ENCODE results near the gene SLC25A20. TPM values are rescaled to one million over a fixed set of nuclear protein-coding genes. Genes with fewer than 3 reads are reported as not detected.

The SLC25A20 gene
- total RNA-seq, 1 donor from 2014 or later, result 19.0 TPM

DNA sequence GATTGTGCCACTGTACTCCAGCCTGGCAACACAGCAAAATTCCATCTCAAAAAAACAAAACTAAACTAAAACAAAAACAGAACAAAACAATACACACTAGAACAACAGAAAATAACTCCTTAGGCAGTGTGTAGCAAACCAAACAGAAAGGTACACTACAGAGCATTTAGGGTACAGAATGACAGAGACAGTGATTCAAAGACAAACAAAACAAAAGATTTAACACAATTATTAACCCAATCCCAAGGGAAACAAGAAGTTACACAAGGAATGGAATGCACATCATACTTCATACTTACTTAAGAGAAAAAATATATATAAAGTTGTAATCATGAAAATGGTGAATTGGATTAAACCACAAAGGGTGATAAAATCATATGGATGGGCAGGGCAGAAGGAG lies 12.9 kb downstream of the SLC25A20 start:
- intact Hi-C loops (cut with micrococcal nuclease), result no loop called here
- peaks cover 18% of the 10 kb centered on the region for H3K36me3 Mint-ChIP-seq (ENCODE audit: low read depth)
- H3K4me3 Mint-ChIP-seq (ENCODE audit: low read depth), result no peak overlapping the region
- H3K9me3 Mint-ChIP-seq, result no peaks in the 10 kb centered on the region
- no peak overlapping the region for H3K27ac Mint-ChIP-seq
- H3K27me3 Mint-ChIP-seq (ENCODE audit: low read depth), result no peaks in the 10 kb centered on the region
- peaks cover 2% of the 10 kb centered on the region for H3K4me1 Mint-ChIP-seq (ENCODE audit: low read depth)
- no peak for DNase-seq (ENCODE audit: low spot score)

DNA sequence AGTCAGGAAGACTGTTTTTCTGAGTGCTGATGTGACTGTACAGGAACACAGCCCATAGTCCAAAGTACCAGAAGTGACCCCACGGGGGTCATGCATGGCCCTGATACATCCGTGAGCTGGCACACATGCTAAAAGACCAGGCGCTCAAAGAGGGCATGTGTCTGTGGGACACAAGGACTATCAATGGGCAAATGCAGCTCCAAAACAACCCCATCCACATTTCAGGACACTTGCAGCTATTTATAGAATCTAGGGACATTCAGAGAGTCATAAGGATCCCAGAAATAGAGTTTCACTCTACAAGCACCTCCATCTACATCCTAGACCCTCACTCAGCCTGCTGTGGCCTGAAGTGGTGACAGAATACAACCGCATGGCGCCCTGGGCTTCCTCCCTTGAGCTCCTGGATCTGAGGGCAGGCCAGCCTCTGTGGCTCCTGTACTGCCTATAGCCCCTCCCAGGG lies 17.0 kb downstream of the SLC25A20 start:
- no peak overlapping the region for H3K27ac Mint-ChIP-seq
- peaks cover 18% of the 10 kb centered on the region for H3K36me3 Mint-ChIP-seq (ENCODE audit: low read depth)
- no peak overlapping the region for H3K4me3 Mint-ChIP-seq (ENCODE audit: low read depth)
- intact Hi-C loops (cut with micrococcal nuclease), result no loop called here
- H3K9me3 Mint-ChIP-seq, result no peaks in the 10 kb centered on the region
- H3K4me1 Mint-ChIP-seq (ENCODE audit: low read depth), result peaks cover under 1% of the 10 kb centered on the region
- DNase-seq (ENCODE audit: low spot score), result no peak
- no peaks in the 10 kb centered on the region for H3K27me3 Mint-ChIP-seq (ENCODE audit: low read depth)

DNA sequence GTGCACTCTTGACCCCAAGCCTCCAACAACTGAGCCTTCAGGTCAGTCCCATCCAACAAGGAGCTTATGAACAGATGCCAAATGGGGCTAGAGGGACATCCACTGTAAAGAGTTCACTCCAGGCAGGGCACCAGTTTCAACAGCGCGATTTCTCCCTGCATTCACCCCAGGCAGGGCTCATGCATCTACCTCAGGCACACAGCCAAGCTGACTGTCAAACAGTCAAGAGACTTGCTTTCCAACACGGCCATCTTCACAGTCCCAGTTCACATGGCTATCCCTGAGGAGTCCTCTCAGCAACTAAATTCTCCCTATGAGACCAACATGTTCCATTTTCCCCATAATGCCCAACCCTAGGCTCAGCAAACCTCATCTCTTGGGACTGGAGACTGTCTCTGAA lies 17.7 kb downstream of the SLC25A20 start:
- Mint-ChIP-seq H3K27me3 (ENCODE audit: low read depth) (no peaks in the 10 kb centered on the region), H3K9me3 (no peaks in the 10 kb centered on the region), H3K4me3 (ENCODE audit: low read depth) (no peak overlapping the region), H3K4me1 (ENCODE audit: low read depth) (no peaks in the 10 kb centered on the region), H3K27ac (no peak overlapping the region), H3K36me3 (ENCODE audit: low read depth) (peaks cover 18% of the 10 kb centered on the region)
- intact Hi-C loops (cut with micrococcal nuclease), result no loop called here
- no peak for DNase-seq (ENCODE audit: low spot score)

DNA sequence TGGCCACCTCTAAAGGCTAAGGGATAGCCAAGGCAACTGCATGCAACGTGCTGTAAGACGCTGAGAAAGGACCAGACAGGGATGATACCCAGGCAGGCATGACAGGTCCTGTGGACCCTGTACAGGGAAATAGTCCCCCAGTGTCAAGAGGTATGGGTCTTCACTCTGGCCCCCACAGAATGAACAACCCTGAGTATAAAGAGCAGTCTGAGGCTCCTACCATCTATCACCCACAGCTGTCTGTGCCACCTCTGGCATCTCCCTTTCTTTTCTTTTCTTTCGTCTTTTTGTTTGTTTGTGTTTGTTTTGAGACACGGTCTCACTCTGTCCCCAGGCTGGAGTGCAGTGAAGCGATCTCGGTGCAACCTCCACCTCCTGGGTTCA lies 18.7 kb downstream of the SLC25A20 start:
- no peak overlapping the region for H3K27ac Mint-ChIP-seq
- H3K4me3 Mint-ChIP-seq (ENCODE audit: low read depth), result no peak overlapping the region

DNA sequence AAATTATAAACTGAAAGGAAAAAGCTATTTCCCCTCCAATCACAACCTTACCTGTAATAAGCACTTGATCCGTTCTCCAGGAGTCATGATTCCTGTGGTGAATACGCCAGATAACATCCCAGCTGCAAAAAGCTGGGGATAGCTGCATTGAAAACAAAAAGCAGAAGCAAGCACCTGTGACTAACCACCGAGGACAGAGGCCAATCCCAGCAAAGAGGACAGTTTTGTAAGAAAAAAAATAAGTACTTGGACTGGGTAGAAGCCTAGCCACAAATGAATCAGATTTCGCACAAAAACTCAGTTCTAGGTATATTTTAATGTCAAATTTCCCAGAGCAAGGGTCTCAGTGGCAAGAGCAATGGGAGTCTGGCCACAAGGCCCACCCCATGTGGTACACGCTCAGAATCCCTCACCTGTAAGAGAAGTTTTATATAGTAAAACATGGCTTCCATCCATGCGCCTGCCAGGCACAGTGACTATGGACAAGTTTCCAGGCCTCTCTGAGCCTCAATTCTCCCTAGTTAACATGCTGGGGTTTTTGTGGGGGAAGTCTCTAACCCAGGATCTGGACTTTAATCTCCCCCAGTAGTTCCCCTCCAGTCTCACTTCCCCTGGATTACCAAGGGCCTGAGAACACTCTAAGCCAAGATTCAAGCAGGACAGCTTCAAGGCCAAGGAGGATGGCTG lies 19.2 kb downstream of the SLC25A20 start:
- intact Hi-C loops (cut with micrococcal nuclease), result no loop called here
- H3K4me3 Mint-ChIP-seq (ENCODE audit: low read depth), result no peak overlapping the region
- H3K27me3 Mint-ChIP-seq (ENCODE audit: low read depth), result no peaks in the 10 kb centered on the region
- no peaks in the 10 kb centered on the region for H3K9me3 Mint-ChIP-seq
- no peak overlapping the region for H3K27ac Mint-ChIP-seq
- no peaks in the 10 kb centered on the region for H3K4me1 Mint-ChIP-seq (ENCODE audit: low read depth)
- peaks cover 13% of the 10 kb centered on the region for H3K36me3 Mint-ChIP-seq (ENCODE audit: low read depth)
- DNase-seq (ENCODE audit: low spot score), result no peak

More for the DNA sequence above, 18.7 kb downstream of the SLC25A20 start:
- no peak for DNase-seq (ENCODE audit: low spot score)
- H3K36me3 Mint-ChIP-seq (ENCODE audit: low read depth), result peaks cover 18% of the 10 kb centered on the region
- H3K9me3 Mint-ChIP-seq, result no peaks in the 10 kb centered on the region
- H3K27me3 Mint-ChIP-seq (ENCODE audit: low read depth), result no peaks in the 10 kb centered on the region
- intact Hi-C loops (cut with micrococcal nuclease), result no loop called here
- no peaks in the 10 kb centered on the region for H3K4me1 Mint-ChIP-seq (ENCODE audit: low read depth)

DNA sequence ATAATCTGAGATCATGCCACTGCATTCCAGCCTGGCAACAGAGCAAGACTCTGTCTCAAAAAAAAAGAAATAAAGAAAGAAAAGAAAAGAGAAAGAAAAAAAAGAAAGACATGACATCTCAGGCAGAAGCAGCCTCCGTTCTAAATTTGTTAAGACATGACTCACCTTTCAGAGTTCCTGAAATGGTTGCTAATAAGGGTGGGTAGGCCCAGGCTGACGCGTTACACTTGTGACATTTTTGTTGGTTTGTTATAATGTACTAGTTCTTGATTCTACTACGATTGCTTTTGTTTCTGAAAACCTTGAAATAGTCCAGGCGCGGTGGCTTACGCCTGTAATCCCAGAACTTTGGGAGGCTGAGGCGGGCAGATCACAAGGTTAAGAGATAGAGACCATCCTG lies 21.0 kb downstream of the SLC25A20 start:
- Mint-ChIP-seq H3K4me3 (ENCODE audit: low read depth) (no peak overlapping the region), H3K9me3 (no peaks in the 10 kb centered on the region)

DNA sequence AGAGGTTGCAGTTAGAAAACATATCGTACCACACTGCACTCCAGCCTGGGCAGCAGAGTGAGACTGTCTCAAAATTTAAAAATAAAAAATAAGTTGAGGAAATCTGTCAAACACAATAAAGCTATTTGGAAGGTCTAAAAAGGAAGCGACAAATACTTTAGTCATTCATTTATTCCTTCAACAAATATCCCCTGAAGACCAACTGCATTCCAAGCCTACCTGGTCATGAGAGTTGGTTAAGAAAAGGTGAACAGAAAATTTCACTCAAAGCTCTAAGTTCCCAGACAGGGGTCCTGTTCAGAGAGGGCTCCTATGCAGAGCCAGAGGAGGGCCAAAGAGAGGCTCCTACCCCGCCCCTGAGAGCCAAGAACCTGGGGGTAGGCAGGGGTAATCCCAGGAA lies 35.6 kb downstream of the SLC25A20 start:
- no peaks in the 10 kb centered on the region for H3K4me1 Mint-ChIP-seq (ENCODE audit: low read depth)
- intact Hi-C loops (cut with micrococcal nuclease), result no loop called here
- H3K27ac Mint-ChIP-seq, result no peak overlapping the region
- no peaks in the 10 kb centered on the region for H3K9me3 Mint-ChIP-seq
- H3K4me3 Mint-ChIP-seq (ENCODE audit: low read depth), result no peak overlapping the region
- no peak for DNase-seq (ENCODE audit: low spot score)
- H3K36me3 Mint-ChIP-seq (ENCODE audit: low read depth), result peaks cover 22% of the 10 kb centered on the region
- H3K27me3 Mint-ChIP-seq (ENCODE audit: low read depth), result no peaks in the 10 kb centered on the region

More for the DNA sequence above, 21.0 kb downstream of the SLC25A20 start:
- no peaks in the 10 kb centered on the region for H3K27me3 Mint-ChIP-seq (ENCODE audit: low read depth)
- no peak overlapping the region for H3K27ac Mint-ChIP-seq
- H3K4me1 Mint-ChIP-seq (ENCODE audit: low read depth), result no peaks in the 10 kb centered on the region
- intact Hi-C loops (cut with micrococcal nuclease), result no loop called here
- DNase-seq (ENCODE audit: low spot score), result no peak
- H3K36me3 Mint-ChIP-seq (ENCODE audit: low read depth), result peaks cover 9% of the 10 kb centered on the region

DNA sequence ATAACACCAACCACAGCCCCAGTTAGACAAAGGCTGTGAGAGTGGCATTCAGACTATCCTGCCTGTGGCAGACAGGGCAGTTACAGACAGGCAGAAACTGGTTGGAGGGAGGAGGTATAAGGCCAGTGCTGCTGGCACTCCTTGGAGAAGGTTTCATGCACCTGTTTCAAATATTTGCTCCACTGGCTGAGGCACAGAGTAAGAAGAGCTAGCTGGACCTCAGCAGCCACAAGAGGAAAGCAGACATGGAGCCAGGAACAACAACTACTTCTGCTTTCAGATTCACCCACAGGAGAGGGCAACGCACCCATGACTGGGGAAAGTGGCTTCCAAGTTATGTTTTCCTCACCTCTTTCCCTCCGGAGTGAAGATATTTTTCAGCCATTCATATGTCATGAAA lies 39.5 kb downstream of the SLC25A20 start:
- intact Hi-C loops (cut with micrococcal nuclease), result no loop called here
- H3K9me3 Mint-ChIP-seq, result no peaks in the 10 kb centered on the region
- no peaks in the 10 kb centered on the region for H3K27me3 Mint-ChIP-seq (ENCODE audit: low read depth)
- peaks cover 27% of the 10 kb centered on the region for H3K36me3 Mint-ChIP-seq (ENCODE audit: low read depth)
- peaks cover 5% of the 10 kb centered on the region for H3K4me1 Mint-ChIP-seq (ENCODE audit: low read depth)
- H3K27ac Mint-ChIP-seq, result no peak overlapping the region
- H3K4me3 Mint-ChIP-seq (ENCODE audit: low read depth), result no peak overlapping the region
- no peak for DNase-seq (ENCODE audit: low spot score)

DNA sequence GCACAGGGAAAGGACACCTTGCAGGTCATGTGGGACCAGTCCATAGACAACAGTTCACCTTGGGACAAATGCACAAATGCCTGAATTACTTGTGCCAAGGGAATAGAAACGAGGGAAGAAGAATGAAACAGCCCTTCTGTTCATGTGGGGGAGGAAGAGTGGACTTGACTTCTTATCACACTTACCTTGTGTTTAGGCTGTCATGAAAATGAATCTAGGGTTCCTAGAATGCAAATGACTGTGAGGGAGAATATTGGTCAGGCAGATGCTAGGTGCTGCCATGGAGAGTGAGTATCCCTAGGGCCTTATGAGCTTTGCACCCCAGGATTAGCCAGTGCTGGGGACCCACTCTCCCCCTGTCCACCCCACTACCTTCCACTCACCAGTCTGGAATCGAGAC lies 40.0 kb downstream of the SLC25A20 start:
- Mint-ChIP-seq H3K4me1 (ENCODE audit: low read depth) (peaks cover 5% of the 10 kb centered on the region), H3K27ac (no peak overlapping the region), H3K4me3 (ENCODE audit: low read depth) (no peak overlapping the region), H3K36me3 (ENCODE audit: low read depth) (peaks cover 27% of the 10 kb centered on the region), H3K9me3 (no peaks in the 10 kb centered on the region), H3K27me3 (ENCODE audit: low read depth) (no peaks in the 10 kb centered on the region)
- intact Hi-C loops (cut with micrococcal nuclease), result no loop called here
- DNase-seq (ENCODE audit: low spot score), result no peak

DNA sequence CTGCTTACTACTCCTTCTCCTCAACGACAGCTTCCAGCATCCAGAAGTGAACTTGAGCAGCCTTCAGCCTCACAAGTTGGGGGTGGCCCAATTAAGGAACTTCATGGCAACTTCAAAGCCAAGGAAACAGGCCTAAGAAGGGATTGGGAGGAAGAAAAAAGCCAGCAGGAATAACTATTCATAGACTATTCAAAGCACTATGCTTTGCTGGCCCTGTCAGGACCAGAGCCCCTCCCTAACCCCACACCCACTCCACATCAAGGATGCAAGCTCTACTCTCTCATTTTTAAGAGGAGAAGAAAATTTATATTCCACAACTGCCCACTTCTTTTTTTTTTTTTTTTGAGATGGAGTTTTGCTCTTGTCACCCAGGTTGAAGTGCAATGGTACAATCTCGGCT lies 41.0 kb downstream of the SLC25A20 start:
- no peak overlapping the region for H3K4me3 Mint-ChIP-seq (ENCODE audit: low read depth)
- intact Hi-C loops (cut with micrococcal nuclease), result no loop called here
- H3K27me3 Mint-ChIP-seq (ENCODE audit: low read depth), result no peaks in the 10 kb centered on the region
- DNase-seq (ENCODE audit: low spot score), result no peak
- H3K27ac Mint-ChIP-seq, result no peak overlapping the region
- no peaks in the 10 kb centered on the region for H3K9me3 Mint-ChIP-seq
- peaks cover 26% of the 10 kb centered on the region for H3K36me3 Mint-ChIP-seq (ENCODE audit: low read depth)
- peaks cover 5% of the 10 kb centered on the region for H3K4me1 Mint-ChIP-seq (ENCODE audit: low read depth)

DNA sequence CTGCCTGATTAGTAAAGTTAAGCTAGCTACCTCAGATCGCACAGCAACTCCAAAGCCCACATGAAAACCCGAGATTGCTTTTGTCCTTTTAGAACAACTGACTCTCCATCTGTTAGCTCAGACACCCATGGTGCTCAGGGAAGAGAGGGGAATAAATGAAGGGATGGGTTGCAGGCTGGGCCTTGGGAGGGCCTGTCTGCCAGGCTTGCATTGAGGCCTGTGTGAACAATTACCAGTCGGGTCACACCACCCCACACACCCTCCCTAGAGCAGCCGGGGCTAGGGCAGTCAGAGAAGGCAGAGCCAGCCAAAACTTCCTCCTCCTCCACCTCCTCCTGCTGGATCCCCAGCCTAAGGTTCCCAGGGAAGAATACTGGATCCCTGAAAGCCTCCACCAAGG lies 42.2 kb downstream of the SLC25A20 start:
- Mint-ChIP-seq H3K4me3 (ENCODE audit: low read depth) (no peak overlapping the region), H3K4me1 (ENCODE audit: low read depth) (peaks cover 5% of the 10 kb centered on the region), H3K9me3 (no peaks in the 10 kb centered on the region), H3K27me3 (ENCODE audit: low read depth) (no peaks in the 10 kb centered on the region), H3K36me3 (ENCODE audit: low read depth) (peaks cover 18% of the 10 kb centered on the region), H3K27ac (no peak overlapping the region)
- no peak for DNase-seq (ENCODE audit: low spot score)
- intact Hi-C loops (cut with micrococcal nuclease), result no loop called here

DNA sequence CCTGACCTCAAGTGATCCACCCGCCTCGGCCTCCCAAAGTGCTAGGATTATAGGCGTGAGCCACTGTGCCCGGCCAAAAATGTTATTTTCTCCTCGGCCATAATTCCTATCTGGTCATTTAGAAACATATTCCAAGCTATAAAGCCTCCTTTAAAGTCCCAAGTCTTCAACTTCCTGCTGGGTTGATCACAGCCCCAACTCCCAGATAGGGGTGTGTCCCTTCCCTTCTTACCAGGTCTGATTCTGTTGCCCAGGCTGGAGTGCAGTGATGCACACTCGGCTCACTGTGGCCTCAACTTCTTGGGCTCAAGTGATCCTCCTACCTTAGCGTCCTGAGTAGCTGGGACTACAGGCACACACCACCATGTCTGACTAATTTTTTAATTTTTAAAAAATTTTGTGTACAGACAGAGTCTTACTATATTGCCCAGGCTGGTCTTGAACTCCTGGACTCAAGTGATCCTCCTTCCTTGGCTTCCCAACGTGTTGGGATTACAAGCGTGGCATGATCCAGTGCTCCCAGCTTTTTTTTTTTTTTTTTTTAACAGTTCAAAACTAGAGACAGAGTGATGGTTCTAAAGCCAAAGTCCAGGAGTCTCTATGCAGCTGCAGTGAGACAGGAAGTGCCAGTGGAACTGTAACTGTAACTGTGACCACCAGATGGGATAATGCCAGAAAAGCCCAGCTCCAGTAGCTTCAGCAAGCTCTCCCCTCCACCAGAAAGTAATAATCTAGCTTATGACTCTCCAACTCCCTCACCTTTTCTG lies 42.8 kb downstream of the SLC25A20 start:
- Mint-ChIP-seq H3K36me3 (ENCODE audit: low read depth) (peaks cover 18% of the 10 kb centered on the region), H3K27me3 (ENCODE audit: low read depth) (no peaks in the 10 kb centered on the region), H3K27ac (no peak overlapping the region), H3K4me1 (ENCODE audit: low read depth) (peaks cover 5% of the 10 kb centered on the region), H3K9me3 (no peaks in the 10 kb centered on the region), H3K4me3 (ENCODE audit: low read depth) (no peak overlapping the region)
- intact Hi-C loops (cut with micrococcal nuclease), result no loop called here
- DNase-seq (ENCODE audit: low spot score), result no peak

DNA sequence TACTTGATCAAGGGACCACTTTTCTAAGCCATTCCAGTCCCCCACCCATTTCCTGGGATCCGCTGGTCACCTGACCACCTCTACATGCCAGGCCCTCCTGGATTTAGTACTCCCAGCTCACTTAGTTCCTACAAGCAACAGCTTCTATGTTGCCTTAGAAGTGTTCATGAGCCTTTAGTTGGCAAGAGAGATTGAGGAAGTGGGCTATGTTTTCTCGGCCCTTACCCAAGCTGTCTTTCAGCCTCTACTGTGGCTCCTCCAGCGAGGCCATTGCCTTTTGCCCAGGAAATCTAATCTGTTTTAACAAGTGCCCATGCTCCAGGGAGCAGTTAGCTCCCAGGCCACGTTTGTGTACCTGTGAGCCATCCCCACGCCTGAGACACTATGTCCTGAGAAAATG lies 46.5 kb downstream of the SLC25A20 start:
- intact Hi-C loops (cut with micrococcal nuclease), result no loop called here
- Mint-ChIP-seq H3K27ac (no peak overlapping the region), H3K36me3 (ENCODE audit: low read depth) (peaks cover 6% of the 10 kb centered on the region), H3K27me3 (ENCODE audit: low read depth) (no peaks in the 10 kb centered on the region), H3K9me3 (no peaks in the 10 kb centered on the region), H3K4me1 (ENCODE audit: low read depth) (peaks cover 9% of the 10 kb centered on the region), H3K4me3 (ENCODE audit: low read depth) (no peak overlapping the region)
- no peak for DNase-seq (ENCODE audit: low spot score)
